NCI-H2107 treated with DMSO at 0.1 percent for 48 hours (cell line): ENCODE data around the gene TPBGL.

Source experiments
- DNase-seq: peaks from one replicate; lab custom pipeline; 2025; ENCODE audit not compliant: unreplicated experiment; lab: John Stamatoyannopoulos, UW

The TPBGL gene, protein sequence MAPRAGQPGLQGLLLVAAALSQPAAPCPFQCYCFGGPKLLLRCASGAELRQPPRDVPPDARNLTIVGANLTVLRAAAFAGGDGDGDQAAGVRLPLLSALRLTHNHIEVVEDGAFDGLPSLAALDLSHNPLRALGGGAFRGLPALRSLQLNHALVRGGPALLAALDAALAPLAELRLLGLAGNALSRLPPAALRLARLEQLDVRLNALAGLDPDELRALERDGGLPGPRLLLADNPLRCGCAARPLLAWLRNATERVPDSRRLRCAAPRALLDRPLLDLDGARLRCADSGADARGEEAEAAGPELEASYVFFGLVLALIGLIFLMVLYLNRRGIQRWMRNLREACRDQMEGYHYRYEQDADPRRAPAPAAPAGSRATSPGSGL

DNA sequence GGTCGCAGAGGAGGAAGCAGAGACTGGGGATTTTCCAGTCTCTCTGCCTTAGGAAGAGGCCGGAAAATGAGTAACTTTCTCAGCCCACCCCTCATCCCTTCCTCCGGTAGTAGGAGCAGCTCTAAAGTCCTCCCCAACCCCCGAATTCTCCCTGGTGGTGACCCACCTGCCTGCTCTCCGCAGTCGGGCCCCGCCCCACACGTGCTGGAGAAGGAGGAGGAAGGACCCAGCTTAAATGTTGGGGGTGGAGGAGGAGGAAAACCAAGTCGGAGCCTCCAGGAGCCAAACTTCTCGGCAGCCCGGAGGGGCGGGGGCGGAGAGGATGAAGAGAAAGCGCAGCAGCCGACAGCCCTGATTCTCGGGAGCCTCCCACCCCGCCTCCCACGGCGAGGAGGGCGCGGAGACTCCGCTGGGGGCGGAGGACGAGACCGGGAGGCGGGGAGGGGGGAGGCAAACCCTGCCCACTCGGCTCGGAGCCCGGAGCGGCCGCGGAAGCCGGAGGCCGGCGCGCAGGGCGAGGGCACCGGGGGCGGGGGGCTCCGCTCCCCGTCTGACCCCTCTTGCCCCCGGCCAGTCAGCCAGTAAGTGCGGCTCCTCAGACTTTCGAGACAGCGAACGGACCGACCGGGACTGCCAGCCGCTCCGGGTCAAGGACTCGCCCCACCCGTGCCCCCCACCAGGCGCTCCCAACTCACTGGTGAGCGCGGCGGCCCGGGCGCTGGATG lies at the start of gene TPBGL:
TSS of gene TPBGL (plus strand) at position 464 of the 725 bp plus-strand sequence. CDS start 276 bp downstream, outside the sequence.
- no peak for DNase-seq

DNA sequence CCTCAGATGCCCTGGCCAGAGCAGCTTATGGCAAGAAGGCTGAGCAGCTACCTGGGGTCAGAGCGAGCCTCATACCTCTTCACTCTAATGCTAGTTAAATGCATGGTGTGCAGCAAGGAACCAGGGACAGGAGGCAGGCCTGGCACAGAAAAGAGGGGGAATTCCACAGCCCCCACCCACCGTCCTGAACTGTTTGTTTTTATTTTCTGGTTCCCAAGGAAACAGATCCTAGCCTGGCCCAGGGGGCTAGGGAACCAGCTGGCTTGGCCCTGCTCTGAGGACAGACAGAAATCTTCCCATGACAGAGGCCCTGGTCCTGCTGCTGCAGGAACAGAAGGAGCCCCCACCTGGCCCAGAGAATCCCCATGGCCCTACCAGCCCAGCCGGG lies 49.2 kb upstream of the TPBGL start:
- DNase-seq: no peak

DNA sequence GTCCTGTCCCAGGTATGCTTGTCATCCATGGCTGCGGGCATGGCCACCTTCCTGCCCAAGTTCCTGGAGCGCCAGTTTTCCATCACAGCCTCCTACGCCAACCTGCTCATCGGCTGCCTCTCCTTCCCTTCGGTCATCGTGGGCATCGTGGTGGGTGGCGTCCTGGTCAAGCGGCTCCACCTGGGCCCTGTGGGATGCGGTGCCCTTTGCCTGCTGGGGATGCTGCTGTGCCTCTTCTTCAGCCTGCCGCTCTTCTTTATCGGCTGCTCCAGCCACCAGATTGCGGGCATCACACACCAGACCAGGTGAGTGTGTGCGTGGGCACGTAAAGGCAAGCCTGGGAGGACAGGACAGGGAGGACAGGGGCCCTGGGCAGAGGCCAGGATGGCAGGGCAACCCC lies 47.3 kb upstream of the TPBGL start:
- DNase-seq: no peak

DNA sequence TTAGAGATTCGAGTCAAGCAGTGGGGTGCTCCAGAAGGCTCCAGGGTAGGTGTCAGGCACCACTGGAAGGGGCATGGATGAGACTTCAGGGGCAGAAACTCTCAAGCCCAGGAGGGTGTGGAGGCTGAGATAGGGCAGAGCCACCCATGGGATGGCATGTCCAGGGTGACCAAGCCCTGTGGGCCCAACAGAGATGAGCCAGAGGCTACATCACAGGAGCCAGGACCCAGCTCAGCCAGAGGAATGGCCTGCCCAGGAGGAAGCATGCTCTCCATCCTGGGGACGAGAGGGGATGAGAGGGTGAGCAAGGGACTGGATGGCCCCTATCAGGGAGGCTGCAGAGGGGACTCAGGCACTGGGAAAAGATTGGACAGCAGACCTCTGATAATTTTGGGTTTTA lies 46.9 kb upstream of the TPBGL start:
- DNase-seq: no peak

DNA sequence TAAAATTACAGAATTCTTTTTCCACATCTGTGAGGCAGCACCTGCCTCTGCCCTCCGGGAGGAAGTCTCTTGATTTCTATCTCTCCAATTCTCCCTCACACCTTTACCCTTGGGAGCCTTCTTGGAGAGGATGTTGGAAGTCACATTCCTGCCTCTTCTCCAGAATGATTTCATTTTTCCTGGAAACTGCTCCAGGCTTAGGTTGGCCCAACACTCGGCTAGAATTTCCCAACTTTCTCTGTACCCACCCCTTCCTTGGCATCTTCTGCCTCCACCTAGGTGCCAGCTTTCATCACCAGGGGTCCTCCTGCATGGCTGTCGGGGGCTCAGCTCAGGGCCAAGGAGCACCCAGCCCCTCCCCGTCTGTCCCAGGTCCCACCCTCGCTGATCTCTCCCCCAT lies 46.4 kb upstream of the TPBGL start:
- no peak for DNase-seq

DNA sequence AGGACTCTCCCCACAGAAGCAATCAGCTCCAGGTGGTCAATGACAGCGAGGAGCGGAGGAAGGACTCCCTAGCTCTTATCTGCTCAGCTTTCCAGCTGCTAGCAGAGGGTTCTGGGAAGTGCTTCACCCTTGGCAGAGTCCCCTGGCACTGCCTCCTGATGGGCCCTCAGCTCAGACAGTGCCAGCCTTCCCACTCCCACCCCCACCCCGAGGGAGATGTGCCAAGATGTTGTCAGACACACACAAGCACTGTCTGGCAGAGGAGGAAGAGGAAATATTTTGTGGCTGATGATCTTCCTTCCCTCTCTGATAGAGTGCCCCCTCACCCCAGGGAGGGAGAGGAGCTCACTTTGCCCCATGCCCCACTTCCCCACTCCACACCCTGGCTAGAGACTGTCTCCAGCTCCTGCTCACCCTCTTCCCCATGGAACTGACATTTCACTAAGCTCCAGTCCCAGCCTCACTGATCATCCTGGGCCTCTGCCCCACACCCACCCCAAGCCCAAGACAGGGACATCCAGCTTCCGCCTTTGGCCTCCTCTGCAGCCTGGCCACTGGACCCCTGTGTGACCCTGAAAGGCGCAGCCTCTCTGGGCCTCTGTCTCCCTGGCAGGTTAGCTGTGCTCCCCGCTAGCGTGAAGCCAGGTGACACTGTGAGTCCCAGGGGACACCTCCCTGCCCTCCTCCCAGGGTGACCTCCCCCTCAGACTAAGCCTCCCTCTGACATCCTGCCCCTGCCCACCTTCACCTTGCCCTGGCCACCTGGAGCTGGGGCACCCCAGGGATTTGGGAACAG lies 45.2 kb upstream of the TPBGL start:
- DNase-seq: peak; percentile 21

DNA sequence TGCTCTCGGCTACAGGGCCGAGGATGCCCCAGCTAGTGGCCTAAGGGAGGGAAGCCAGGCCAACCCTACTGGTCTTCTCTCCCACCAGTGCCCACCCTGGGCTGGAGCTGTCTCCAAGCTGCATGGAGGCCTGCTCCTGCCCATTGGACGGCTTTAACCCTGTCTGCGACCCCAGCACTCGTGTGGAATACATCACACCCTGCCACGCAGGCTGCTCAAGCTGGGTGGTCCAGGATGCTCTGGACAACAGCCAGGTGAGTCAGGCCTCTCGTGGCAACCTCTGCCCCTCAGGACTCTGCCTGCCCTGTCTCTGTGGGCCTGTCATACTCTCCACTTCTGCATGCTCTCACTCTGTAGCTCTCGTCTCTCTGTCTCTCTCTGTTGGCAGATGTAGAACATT lies 44.1 kb upstream of the TPBGL start:
- no peak for DNase-seq

DNA sequence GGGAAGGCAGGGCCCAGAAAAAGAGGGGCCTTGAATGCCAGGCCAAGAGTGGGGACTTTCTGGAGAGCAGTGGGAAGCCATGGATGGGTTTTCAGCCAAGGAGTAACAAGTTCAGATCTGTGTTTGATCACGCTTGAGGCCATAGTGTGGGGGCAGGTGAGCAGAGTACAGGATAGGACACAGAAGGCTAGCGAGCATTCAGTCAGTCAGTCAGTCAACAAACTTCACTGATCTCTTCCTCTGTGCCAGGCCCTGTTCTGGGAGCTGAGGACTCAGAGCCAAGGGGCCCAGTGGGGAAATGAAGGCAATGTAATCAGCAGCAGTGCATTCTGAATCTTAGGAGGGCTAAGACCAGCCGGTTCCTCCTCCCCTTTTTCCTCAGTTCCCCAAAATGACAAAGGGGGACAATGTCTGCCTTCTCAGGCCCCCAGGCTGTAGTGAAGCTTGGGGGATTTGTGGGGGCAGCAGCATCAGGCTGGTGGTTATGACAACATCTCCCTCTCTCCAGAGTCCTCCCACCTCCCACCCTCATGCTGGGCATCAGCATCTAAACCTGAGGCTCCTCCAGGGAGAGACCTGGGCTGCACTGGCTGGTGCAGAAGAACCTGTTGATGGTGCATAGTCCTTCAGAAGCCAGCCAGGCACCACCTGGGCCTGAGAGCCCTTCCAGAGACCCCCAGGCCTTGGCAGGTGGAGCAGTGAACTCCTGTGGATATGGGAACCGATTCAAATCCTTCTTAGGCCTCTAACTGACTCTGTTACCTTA lies 42.9 kb upstream of the TPBGL start:
- no peak for DNase-seq

DNA sequence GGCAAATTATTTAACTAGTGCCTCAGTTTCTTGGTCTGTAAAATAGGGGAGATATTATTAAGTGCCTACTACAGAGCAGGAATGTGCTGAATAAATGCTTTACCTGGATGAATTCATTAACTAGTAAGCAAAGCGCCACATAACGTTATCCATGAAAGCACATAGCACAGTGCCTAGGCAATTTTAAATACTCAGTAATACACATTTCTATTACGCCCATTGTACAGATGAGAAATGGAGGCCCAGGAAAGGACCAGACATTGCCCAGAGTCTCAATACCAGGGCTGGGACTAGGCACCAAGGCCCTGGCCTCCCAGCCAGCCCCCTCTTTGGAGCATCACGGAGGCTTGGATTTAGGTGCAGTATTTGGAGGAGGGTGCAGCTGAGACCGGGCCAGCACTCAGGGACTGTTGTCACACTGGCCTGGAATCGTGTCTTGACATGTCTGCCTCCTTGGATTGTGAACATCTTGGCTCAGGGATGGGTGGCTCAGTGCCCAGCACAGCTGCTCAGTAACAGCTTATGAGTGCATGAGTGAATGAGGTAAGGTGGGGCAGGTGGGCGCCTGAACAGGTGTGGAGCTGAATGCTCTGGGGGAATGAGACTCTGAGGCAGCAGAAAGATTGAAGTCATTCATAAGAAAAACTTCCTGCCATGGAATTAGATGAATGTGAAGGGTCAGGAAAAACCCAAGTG lies 42.1 kb upstream of the TPBGL start:
- no peak for DNase-seq

DNA sequence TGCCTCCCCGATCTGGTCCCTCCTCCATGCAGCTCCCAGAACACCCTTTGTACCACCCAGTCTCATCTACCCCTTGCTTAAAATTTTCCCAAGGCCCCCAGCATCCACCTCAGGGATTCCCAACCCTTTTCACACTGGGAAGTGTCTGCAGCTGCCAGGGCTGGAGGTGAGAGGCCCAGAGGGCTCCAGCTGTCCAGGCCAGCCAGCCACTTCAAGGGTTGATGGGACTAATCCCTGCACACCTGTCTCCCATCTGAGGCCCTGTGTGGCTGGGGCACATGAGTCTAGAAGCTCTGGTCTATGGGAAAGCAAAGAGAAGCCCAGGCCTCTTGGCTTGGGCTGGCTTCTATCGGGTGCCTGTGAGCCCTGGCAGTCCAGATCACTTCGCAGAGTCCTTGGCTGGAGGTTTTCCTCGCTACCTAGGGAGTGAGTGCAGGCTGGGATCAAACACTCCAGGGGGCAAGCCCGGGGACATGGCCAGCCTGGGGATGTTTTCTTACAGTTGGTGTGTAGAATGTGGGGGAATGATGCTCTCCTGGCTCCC lies 41.1 kb upstream of the TPBGL start:
- no peak for DNase-seq

DNA sequence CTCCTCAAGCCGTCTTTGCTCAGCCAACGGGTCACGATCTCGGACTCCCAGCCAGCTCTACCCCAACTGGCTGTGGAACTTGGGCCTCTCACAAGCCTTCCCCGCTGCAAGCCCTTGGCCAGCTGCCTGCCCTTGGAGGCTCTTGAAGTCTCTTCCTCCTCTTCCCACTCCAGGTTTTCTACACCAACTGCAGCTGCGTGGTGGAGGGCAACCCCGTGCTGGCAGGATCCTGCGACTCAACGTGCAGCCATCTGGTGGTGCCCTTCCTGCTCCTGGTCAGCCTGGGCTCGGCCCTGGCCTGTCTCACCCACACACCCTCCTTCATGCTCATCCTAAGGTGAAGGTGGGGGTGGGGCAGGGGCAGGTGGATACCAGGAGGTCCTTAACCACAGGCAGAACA lies 40.5 kb upstream of the TPBGL start:
- no peak for DNase-seq

DNA sequence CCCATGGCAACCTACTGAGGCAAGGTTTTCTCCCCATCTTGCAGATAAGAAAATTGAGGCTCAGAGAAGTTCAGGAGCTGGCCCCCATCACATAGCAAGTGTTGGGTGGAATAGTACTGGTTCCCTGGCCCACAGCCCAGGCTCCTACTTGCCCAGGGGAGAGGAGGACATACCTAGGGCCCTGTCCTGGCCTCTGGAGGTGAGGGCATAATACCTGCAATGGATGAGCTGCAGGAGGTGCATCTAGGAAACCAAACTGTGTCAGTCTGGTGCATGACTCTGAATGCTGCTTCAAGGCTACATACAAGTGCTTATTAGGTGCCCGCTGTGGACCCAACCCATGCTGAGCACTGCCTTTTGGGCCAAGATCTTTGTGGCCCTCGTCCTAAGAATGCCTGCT lies 40.0 kb upstream of the TPBGL start:
- DNase-seq: no peak

DNA sequence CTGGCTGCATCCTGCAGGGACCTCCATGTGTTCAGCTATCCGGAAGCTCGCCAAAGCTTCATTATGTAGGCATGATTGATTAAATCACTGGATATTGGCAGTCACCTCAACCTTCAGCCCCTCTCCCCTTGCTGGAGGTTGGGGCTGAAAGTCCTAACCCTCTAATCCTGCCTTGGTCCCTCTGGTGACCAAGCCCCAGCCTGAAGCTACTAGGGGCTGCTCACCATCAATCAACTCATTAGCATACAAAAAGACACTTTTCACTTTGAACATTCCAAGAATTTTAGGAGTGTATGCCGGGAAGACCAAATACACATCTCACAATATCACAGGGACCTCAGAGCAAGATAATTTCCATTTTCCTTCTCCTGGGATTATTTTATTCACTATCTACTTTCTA lies 38.8 kb upstream of the TPBGL start:
- DNase-seq: no peak

DNA sequence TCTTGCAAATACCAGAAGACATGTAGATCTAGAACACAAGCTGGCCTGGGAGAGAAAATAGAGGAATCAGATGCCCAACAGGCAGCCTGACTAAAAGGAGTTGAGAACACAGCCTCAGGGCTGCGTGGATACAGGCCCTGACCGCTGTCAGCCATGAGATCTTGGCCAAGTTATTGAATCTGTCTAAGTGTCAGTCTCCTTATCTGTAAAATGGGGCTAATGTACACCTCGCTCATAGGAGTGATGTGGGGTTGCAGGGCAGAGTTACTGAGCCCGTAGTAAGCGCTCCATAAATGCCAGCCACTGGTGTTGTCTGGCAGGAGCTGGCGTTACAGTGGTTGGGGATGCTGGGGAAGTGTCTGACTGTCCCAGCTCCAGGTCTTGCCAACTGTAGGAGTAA lies 38.4 kb upstream of the TPBGL start:
- no peak for DNase-seq

DNA sequence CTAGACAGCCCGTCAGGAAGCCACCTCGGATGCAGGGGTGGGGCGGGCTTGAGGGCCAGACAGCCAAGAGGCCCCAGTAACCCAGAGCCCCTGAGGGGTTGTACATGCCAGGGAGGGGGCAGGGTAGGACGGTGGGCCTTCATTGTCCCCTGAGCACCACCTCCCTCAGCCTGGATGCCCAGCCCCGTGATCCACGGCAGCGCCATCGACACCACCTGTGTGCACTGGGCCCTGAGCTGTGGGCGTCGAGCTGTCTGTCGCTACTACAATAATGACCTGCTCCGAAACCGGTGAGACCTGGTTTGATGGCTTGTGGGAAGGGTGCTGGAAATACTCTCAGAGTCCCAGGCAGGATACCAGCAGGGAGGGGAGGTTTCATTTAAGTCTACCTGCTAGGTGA lies 37.4 kb upstream of the TPBGL start:
- no peak for DNase-seq

DNA sequence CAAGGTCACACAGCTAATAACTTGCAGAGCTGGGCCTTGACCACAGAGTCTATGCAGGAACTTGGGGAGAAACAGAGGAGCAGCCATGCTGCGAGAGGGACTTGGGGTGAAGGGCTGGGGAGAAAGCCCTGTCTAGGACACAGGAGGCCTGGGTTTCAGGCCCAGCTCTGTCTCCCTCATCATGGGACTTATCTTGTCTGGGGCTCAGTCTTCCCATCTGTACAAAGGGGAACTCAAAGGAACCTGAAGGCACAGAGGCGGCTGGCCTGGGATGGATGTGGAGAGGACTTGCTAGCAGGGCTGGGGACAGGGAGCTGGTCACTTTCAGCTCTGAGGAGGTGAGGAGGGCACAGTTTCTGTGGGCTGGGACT lies 36.9 kb upstream of the TPBGL start:
- no peak for DNase-seq

DNA sequence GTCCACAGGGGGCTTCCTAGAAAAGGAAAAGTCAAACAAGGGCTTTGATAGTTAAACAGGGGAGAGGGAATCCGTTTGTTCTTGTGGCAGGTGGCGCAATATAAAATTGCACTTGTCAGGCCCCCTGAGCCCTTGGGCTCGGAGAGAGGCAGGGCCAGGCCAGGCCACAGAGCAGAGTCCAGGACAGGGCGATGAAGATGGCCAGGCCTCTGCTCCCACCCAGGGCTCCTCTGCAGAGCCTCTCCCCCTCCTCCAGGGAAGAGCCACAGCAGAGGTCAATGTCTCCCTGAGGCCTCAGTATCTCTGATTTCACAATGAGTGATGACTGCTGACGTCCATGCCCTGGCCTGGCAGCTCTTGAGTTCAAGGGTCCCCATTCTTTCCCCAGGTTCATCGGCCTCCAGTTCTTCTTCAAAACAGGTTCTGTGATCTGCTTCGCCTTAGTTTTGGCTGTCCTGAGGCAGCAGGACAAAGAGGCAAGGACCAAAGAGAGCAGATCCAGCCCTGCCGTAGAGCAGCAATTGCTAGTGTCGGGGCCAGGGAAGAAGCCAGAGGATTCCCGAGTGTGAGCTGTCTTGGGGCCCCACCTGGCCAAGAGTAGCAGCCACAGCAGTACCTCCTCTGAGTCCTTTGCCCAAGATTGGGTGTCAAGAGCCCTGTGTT lies 36.4 kb upstream of the TPBGL start:
- no peak for DNase-seq

DNA sequence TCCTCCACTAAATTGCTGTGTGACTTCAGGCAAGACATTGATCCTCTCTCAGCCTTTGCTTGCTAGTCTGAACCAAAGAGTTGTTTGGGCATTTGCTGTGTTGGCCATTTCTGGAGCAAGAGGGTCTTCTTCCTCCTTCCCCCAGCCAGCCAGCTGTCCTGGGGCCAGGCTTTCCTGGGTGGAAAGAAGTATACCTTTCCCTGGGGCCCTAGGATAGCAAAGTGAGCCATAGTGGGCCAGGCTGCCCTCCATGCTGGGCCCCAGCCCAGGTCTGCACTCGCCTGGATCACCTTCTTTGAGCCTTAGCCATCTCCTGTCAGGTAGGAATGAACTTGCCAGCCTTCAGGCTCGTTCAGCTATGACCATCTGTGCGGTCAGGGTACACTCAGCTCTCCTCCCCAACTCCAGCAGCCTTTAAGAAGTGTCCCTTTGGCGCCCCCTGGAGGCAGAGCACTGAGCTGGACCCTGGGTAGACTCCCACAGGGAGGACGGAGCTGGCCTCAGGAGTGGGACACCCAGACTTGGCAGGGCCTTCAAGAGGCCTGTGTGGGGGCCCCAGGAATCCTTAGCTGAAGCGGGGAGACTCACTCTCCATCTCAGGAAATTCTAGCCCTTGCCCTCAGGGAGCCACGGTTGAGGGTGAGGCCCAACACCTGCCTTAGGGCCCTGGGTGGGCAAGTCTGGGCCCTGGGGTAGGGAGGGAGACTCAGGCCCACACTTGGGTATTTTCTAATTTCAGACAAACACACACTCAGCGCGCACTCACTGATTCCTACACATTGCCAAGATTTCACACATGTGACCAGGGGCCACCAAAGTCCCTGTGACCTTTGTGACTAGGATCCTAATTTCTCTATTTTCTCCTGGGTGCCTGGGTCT lies 35.6 kb upstream of the TPBGL start:
- DNase-seq: peak; percentile 41

DNA sequence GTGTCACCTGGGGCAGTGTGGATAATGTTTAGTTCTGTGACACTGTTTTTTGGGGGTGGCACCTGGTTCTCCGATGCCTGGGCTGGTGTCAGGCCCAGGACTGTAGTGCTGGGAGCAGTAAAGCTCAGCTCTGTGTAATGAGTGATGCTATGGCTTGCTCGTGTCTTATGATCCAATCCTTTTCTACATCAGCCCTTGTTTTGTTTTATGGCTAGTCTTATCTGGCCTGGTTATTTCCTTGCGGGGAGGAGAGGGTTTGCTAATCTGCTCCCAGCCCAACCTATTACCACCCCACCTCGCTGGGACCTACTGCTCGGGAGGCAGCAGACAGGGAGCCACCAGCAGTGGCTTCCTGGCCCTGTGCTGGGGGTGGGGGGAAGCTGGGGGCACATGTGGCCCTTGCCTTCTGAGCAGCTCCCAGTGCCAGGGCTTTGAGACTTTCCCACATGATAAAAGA lies 35.0 kb upstream of the TPBGL start:
- no peak for DNase-seq
